Gastrocnemius medialis (tissue), 4 donors: ENCODE results near the gene ACIN1.

ENCODE experiments used
- POLR2A ChIP-seq, 2 donors: fragments of 450-650 bp; IDR thresholded peaks; one replicate each; pipeline ENCODE4 v1.6.1; 2017; ENCODE audit warnings: antibody characterized with exemption in 2 of 2, mild to moderate bottlenecking in 2 of 2, moderate library complexity in 2 of 2
- TF ChIP-seq, protein P1 (sequence below), 5 experiments: fragments of 450-650 bp in 3 of 5; fragments of 200-600 bp in 2 of 5; sonication (generic) in 2 of 5; IDR thresholded peaks in 4 of 5; conservative IDR thresholded peaks in 1 of 5; 1 replicate in 4 of 5; 2 replicates in 1 of 5; pipeline ENCODE4 v1.5.1; 2016 to 2019; ENCODE audit warnings: antibody characterized with exemption in 5 of 5, mild to moderate bottlenecking in 3 of 5, moderate library complexity in 3 of 5

DNA sequence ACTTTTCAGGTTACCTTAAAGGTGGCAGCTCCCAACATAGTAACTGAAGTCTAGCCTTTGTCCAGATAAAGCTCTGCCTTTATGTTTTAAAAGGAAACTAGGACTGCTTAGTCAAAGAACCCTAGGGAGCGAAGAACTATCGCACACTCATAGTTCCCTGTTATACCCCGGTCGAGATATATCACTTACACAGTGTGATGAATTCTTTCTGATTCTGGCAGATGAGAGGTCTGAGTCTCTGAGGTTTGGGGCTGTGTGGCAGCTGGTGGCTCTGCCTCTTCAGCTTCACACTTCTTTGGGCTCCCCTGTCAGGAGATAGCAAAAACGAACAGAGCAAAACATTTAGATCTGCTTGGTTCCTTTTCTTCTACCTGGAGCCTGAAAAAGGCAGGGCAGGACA is 17.0 kb downstream of the ACIN1 start:
- TF ChIP-seq, protein P1, sequence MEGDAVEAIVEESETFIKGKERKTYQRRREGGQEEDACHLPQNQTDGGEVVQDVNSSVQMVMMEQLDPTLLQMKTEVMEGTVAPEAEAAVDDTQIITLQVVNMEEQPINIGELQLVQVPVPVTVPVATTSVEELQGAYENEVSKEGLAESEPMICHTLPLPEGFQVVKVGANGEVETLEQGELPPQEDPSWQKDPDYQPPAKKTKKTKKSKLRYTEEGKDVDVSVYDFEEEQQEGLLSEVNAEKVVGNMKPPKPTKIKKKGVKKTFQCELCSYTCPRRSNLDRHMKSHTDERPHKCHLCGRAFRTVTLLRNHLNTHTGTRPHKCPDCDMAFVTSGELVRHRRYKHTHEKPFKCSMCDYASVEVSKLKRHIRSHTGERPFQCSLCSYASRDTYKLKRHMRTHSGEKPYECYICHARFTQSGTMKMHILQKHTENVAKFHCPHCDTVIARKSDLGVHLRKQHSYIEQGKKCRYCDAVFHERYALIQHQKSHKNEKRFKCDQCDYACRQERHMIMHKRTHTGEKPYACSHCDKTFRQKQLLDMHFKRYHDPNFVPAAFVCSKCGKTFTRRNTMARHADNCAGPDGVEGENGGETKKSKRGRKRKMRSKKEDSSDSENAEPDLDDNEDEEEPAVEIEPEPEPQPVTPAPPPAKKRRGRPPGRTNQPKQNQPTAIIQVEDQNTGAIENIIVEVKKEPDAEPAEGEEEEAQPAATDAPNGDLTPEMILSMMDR (IDR thresholded peaks at IDR 0.05 in 4 of 5, conservative IDR thresholded peaks at IDR 0.05 in 1 of 5), result no peak
- no peak for TF ChIP-seq POLR2A (IDR thresholded peaks at IDR 0.05)
